D721Med (cell line): ENCODE measurements around the gene CDKN1C.

Experiments used
- DNase-seq: peaks from one replicate; pipeline ENCODE4 v3.0.0; 2011; ENCODE audit warnings: low spot score; ENCODE audit not compliant: insufficient read length
- FAIRE-seq: peaks from 2 replicates; lab custom pipeline; 2011; peaks lifted over from hg19 to GRCh38; lab: Jason Lieb, UNC
- CTCF ChIP-seq: IDR thresholded peaks from 2 replicates; pipeline ENCODE4 v1.5.1; 2012; ENCODE audit warnings: mild to moderate bottlenecking, control low read depth; ENCODE audit not compliant: insufficient read depth; ENCODE audit errors: missing control alignments

CDKN1C gene

GRCh38 chr11:2881076-2881980 is 4.2 kb downstream of the CDKN1C start:
- no peak for DNase-seq
- TF ChIP-seq CTCF = no peak
- no peak for FAIRE-seq

- TF ChIP-seq CTCF = no peak
- DNase-seq = no peak
- FAIRE-seq = no peak
Observed at GRCh38 chr11:2880646-2881045, 4.9 kb downstream of the CDKN1C start.

- FAIRE-seq = no peak
- no peak for DNase-seq
- no peak for TF ChIP-seq CTCF
Observed at GRCh38 chr11:2878782-2879181, 6.8 kb downstream of the CDKN1C start.

- TF ChIP-seq CTCF = no peak
- no peak for FAIRE-seq
- no peak for DNase-seq
Observed at GRCh38 chr11:2877474-2877873, 8.1 kb downstream of the CDKN1C start.

- FAIRE-seq (no peak), DNase-seq (no peak)
- no peak for TF ChIP-seq CTCF
Observed at GRCh38 chr11:2874963-2875362, 10.6 kb downstream of the CDKN1C start.

GRCh38 chr11:2870969-2871680 is 14.4 kb downstream of the CDKN1C start:
- FAIRE-seq = no peak
- no peak for TF ChIP-seq CTCF
- no peak for DNase-seq
